Loucy (cell line): ENCODE results near the gene PLCL1.

Experiments
- CTCF ChIP-seq: fragments of 200-600 bp; sonication (generic); conservative IDR thresholded peaks from 2 replicates; pipeline ENCODE4 v1.5.1; 2014; ENCODE audit warnings: mild to moderate bottlenecking, antibody characterized with exemption, low read length
- EZH2phosphoT487 ChIP-seq: fragments of 200-600 bp; IDR thresholded peaks from 2 replicates; pipeline ENCODE4 v1.6.1; 2018; ENCODE audit warnings: antibody characterized with exemption, mild to moderate bottlenecking, moderate library complexity, borderline replicate concordance

- TF ChIP-seq CTCF (no peak), EZH2phosphoT487 (no peak)
Observed at GRCh38 chr2:197986977-197987376, 182.6 kb downstream of the PLCL1 start.
